ENCODE results near the gene S1PR4. TPM values are rescaled to one million over a fixed set of nuclear protein-coding genes. Genes with fewer than 3 reads are reported as not detected.

Gene S1PR4
- total and polyA plus RNA-seq, 2 of the 13 experiments (the other 11 are each of a cell fraction or from before 2014, with no cell fraction given), result 0.07 to 0.09 TPM

DNA sequence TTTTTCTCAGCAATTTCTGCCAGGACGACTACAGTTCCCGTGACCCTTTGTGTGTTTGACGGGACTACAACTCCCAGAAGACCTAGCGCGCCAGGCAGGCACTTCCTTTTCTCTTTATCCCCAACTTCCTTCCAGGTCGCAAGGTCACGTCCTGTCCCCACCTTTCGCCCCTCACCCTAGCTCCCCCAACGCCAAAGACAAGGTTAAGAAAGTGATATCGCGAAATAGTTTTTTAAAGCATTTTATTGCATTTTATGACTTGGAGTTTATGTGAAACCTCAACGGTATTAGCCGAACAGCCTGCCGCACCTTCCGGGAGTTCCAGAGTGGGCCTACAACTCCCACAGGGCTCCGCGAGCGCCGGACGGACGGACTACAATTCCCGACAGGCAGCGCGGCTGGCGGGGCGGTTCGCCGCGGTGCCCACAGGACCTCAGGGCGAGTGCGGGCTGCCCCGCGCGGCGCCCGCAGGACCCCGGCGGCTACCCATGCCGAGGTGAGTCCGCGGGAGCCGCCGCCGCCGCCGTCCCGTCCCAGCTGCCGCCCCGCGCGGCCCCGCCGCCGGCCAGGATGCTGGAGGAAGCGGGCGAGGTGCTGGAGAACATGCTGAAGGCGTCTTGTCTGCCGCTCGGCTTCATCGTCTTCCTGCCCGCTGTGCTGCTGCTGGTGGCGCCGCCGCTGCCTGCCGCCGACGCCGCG lies 7.0 kb downstream of the S1PR4 start, which contains the start of gene NCLN (continued):
- TF ChIP-seq NR2C2 (CRISPR knock-in tag; IDR thresholded peaks at IDR 0.05; ENCODE audit: borderline replicate concordance) (peak; percentile 98), ZNF777 (CRISPR knock-in tag; IDR thresholded peaks at IDR 0.05) (peak; percentile 77), POLR2A (IDR thresholded peaks at IDR 0.05; ENCODE audit: insufficient read depth in 1 of 2, low read depth in 2 of 2, low read length in 2 of 2) (peak; percentile 63 to 66; a peak in 2 of 4 replicates), MAX (IDR thresholded peaks at IDR 0.05) (peak; percentile 75), ZMYM4 (CRISPR knock-in tag; IDR thresholded peaks at IDR 0.05) (peak; percentile 39; the same call in 1 of the 2 replicates), ZNF337 (CRISPR knock-in tag; IDR thresholded peaks at IDR 0.05; ENCODE audit: borderline replicate concordance, low read depth) (no peak), PRPF4 (IDR thresholded peaks at IDR 0.05; ENCODE audit: low read depth, low read length, poor library complexity, severe bottlenecking) (no peak), PHB2 (IDR thresholded peaks at IDR 0.05; ENCODE audit: partially characterized antibody) (no peak), MXD3 (CRISPR knock-in tag; IDR thresholded peaks at IDR 0.05) (no peak), MED1 (CRISPR knock-in tag; IDR thresholded peaks at IDR 0.05) (no peak), SRY (CRISPR knock-in tag; IDR thresholded peaks at IDR 0.05) (no peak), ATF2 (CRISPR knock-in tag; IDR thresholded peaks at IDR 0.05) (peak; percentile 28; the same call in 1 of the 2 replicates), CREM (IDR thresholded peaks at IDR 0.05) (peak; percentile 99), CREM (CRISPR knock-in tag; IDR thresholded peaks at IDR 0.05) (no peak), ZNF776 (CRISPR knock-in tag; IDR thresholded peaks at IDR 0.05) (peak; percentile 88; the same call in 1 of the 2 replicates), ZNF33A (CRISPR knock-in tag; IDR thresholded peaks at IDR 0.05; ENCODE audit: borderline replicate concordance) (0 out of 2 replicates have a peak, but pooled peaks have one; percentile 38), IRX3 (CRISPR knock-in tag; IDR thresholded peaks at IDR 0.05; ENCODE audit: borderline replicate concordance, low read depth) (no peak), MIER3 (CRISPR knock-in tag; IDR thresholded peaks at IDR 0.05; ENCODE audit: borderline replicate concordance) (peak; percentile 24; the same call in 1 of the 2 replicates), SALL1 (CRISPR knock-in tag; IDR thresholded peaks at IDR 0.05) (0 out of 2 replicates have a peak, but pooled peaks have one; percentile 19), HIVEP1 (CRISPR knock-in tag; IDR thresholded peaks at IDR 0.05) (no peak)
- TF ChIP-seq, protein P1, sequence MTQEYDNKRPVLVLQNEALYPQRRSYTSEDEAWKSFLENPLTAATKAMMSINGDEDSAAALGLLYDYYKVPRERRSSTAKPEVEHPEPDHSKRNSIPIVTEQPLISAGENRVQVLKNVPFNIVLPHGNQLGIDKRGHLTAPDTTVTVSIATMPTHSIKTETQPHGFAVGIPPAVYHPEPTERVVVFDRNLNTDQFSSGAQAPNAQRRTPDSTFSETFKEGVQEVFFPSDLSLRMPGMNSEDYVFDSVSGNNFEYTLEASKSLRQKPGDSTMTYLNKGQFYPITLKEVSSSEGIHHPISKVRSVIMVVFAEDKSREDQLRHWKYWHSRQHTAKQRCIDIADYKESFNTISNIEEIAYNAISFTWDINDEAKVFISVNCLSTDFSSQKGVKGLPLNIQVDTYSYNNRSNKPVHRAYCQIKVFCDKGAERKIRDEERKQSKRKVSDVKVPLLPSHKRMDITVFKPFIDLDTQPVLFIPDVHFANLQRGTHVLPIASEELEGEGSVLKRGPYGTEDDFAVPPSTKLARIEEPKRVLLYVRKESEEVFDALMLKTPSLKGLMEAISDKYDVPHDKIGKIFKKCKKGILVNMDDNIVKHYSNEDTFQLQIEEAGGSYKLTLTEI (CRISPR knock-in tag; conservative IDR thresholded peaks at IDR 0.05), result no peak
- TF ChIP-seq, protein P2, sequence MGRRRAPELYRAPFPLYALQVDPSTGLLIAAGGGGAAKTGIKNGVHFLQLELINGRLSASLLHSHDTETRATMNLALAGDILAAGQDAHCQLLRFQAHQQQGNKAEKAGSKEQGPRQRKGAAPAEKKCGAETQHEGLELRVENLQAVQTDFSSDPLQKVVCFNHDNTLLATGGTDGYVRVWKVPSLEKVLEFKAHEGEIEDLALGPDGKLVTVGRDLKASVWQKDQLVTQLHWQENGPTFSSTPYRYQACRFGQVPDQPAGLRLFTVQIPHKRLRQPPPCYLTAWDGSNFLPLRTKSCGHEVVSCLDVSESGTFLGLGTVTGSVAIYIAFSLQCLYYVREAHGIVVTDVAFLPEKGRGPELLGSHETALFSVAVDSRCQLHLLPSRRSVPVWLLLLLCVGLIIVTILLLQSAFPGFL (CRISPR knock-in tag; IDR thresholded peaks at IDR 0.05), result no peak
- TF ChIP-seq, protein P3, sequence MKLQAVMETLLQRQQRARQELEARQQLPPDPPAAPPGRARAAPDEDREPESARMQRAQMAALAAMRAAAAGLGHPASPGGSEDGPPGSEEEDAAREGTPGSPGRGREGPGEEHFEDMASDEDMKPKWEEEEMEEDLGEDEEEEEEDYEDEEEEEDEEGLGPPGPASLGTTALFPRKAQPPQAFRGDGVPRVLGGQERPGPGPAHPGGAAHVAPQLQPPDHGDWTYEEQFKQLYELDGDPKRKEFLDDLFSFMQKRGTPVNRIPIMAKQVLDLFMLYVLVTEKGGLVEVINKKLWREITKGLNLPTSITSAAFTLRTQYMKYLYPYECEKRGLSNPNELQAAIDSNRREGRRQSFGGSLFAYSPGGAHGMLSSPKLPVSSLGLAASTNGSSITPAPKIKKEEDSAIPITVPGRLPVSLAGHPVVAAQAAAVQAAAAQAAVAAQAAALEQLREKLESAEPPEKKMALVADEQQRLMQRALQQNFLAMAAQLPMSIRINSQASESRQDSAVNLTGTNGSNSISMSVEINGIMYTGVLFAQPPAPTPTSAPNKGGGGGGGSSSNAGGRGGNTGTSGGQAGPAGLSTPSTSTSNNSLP (IDR thresholded peaks at IDR 0.05; ENCODE audit: low read depth, low read length), result peak; percentile 9; the same call in 1 of the 2 replicates

All from HepG2 (cell line).